Loucy (cell line): ENCODE measurements around the gene ZNF766.

ENCODE experiments used
- H2AFZ ChIP-seq: fragments of 200-600 bp; sonication (generic); 2 replicates; pipeline ENCODE4 v1.6.0; 2016; ENCODE audit warnings: antibody characterized with exemption, mild to moderate bottlenecking, low read length, moderate library complexity
- H3F3A ChIP-seq: fragments of 200-600 bp; 2 replicates; pipeline ENCODE4 v1.6.0; 2016; ENCODE audit warnings: antibody characterized with exemption, low read depth, mild to moderate bottlenecking
- H3K27me3 ChIP-seq: fragments of 200-600 bp; sonication (generic); 2 replicates; pipeline ENCODE4 v1.6.1; 2014; ENCODE audit warnings: low read length, mild to moderate bottlenecking; ENCODE audit not compliant: insufficient read depth, poor library complexity, severe bottlenecking
- H3K36me3 ChIP-seq: fragments of 200-600 bp; sonication (generic); 2 replicates; pipeline ENCODE4 v1.6.1; 2016; ENCODE audit warnings: low read length; ENCODE audit not compliant: insufficient read depth
- H3K4me1 ChIP-seq: fragments of 200-600 bp; sonication (generic); 2 replicates; pipeline ENCODE4 v1.5.1; 2014; ENCODE audit warnings: low read length, mild to moderate bottlenecking; ENCODE audit not compliant: insufficient read depth, poor library complexity, severe bottlenecking
- H3K4me2 ChIP-seq: fragments of 200-600 bp; sonication (generic); 2 replicates; pipeline ENCODE4 v1.6.0; 2014; ENCODE audit warnings: antibody characterized with exemption, low read length, low read depth, mild to moderate bottlenecking; ENCODE audit not compliant: poor library complexity, severe bottlenecking
- H3K4me3 ChIP-seq: fragments of 200-600 bp; sonication (generic); 2 replicates; pipeline ENCODE4 v1.5.1; 2014; ENCODE audit warnings: low read length, mild to moderate bottlenecking, mixed read lengths; ENCODE audit not compliant: poor library complexity, severe bottlenecking
- H3K79me2 ChIP-seq: fragments of 200-600 bp; sonication (generic); 2 replicates; pipeline ENCODE4 v1.6.1; 2014; ENCODE audit warnings: low read length; ENCODE audit not compliant: insufficient read depth
- H3K9ac ChIP-seq: fragments of 200-600 bp; sonication (generic); 2 replicates; pipeline ENCODE4 v1.6.0; 2014; ENCODE audit warnings: mild to moderate bottlenecking, low read depth, low read length, moderate library complexity; ENCODE audit not compliant: poor library complexity, severe bottlenecking
- H3K9me2 ChIP-seq: fragments of 200-600 bp; sonication (generic); replicated peaks from 2 replicates; pipeline ENCODE4 v1.6.1; 2016; ENCODE audit warnings: low read depth, low read length, mixed read lengths
- H3K9me3 ChIP-seq: fragments of 200-600 bp; sonication (generic); 2 replicates; pipeline ENCODE4 v1.6.1; 2014; ENCODE audit warnings: mild to moderate bottlenecking, antibody characterized with exemption, low read length, low read depth; ENCODE audit not compliant: insufficient read depth
- H4K20me1 ChIP-seq: fragments of 200-600 bp; sonication (generic); 2 replicates; pipeline ENCODE4 v1.6.0; 2014; ENCODE audit warnings: antibody characterized with exemption, low read length, mild to moderate bottlenecking; ENCODE audit not compliant: insufficient read depth, poor library complexity, severe bottlenecking
- CTCF ChIP-seq: fragments of 200-600 bp; sonication (generic); conservative IDR thresholded peaks from 2 replicates; pipeline ENCODE4 v1.5.1; 2014; ENCODE audit warnings: mild to moderate bottlenecking, antibody characterized with exemption, low read length
- EZH2phosphoT487 ChIP-seq: fragments of 200-600 bp; IDR thresholded peaks from 2 replicates; pipeline ENCODE4 v1.6.1; 2018; ENCODE audit warnings: antibody characterized with exemption, mild to moderate bottlenecking, moderate library complexity, borderline replicate concordance

Gene ZNF766

GRCh38 chr19:52296400-52296772 is 27.0 kb downstream of the ZNF766 start:
- 0 out of 2 replicates have a peak, but pooled peaks cover 5% of the 10 kb centered on the region for H3F3A ChIP-seq
- peaks cover 22% of the 10 kb centered on the region; the same call in 1 of the 2 replicates for H3K36me3 ChIP-seq
- H3K9me3 ChIP-seq = no peaks in the 10 kb centered on the region
- peak overlapping the region; percentile 96 for H2AFZ ChIP-seq
- H3K79me2 ChIP-seq = peaks cover 37% of the 10 kb centered on the region
- no peaks in the 10 kb centered on the region for H3K27me3 ChIP-seq
- H3K4me1 ChIP-seq = peaks cover 15% of the 10 kb centered on the region
- peaks cover 23% of the 10 kb centered on the region for H4K20me1 ChIP-seq
- H3K9ac ChIP-seq = peak overlapping the region; percentile 66
- H3K9me2 ChIP-seq = no peaks in the 10 kb centered on the region
- H3K4me3 ChIP-seq = peak overlapping the region; percentile 89
- H3K4me2 ChIP-seq = peak overlapping the region; percentile 90
- TF ChIP-seq CTCF (no peak), EZH2phosphoT487 (no peak)

- peaks cover 37% of the 10 kb centered on the region for H3K79me2 ChIP-seq
- peak within 1 kb of the TSS; percentile 100 for H2AFZ ChIP-seq
- peak within 1 kb of the TSS; percentile 96 for H3K9ac ChIP-seq
- TF ChIP-seq EZH2phosphoT487 = no peak
- peaks cover 15% of the 10 kb centered on the region for H3K4me1 ChIP-seq
- no peaks in the 10 kb centered on the region for H3K27me3 ChIP-seq
- H3K4me2 ChIP-seq = peak within 1 kb of the TSS; percentile 90
- peak within 1 kb of the TSS; percentile 99 for H3K4me3 ChIP-seq
- peaks cover 25% of the 10 kb centered on the region; the same call in 1 of the 2 replicates for H3K36me3 ChIP-seq
- no peaks in the 10 kb centered on the region for H3K9me3 ChIP-seq
- 0 out of 2 replicates have a peak, but pooled peaks cover 3% of the 10 kb centered on the region for H3F3A ChIP-seq
- no peaks in the 10 kb centered on the region for H3K9me2 ChIP-seq
- peaks cover 23% of the 10 kb centered on the region for H4K20me1 ChIP-seq
These were observed 27.6 kb downstream of the ZNF766 start, which contains the start of gene ZNF480 for GRCh38 chr19:52296773-52297600. ZNF480 (plus strand) TSS chr19:52297169; CDS start chr19:52300413, 3,244 bp downstream.

DNA sequence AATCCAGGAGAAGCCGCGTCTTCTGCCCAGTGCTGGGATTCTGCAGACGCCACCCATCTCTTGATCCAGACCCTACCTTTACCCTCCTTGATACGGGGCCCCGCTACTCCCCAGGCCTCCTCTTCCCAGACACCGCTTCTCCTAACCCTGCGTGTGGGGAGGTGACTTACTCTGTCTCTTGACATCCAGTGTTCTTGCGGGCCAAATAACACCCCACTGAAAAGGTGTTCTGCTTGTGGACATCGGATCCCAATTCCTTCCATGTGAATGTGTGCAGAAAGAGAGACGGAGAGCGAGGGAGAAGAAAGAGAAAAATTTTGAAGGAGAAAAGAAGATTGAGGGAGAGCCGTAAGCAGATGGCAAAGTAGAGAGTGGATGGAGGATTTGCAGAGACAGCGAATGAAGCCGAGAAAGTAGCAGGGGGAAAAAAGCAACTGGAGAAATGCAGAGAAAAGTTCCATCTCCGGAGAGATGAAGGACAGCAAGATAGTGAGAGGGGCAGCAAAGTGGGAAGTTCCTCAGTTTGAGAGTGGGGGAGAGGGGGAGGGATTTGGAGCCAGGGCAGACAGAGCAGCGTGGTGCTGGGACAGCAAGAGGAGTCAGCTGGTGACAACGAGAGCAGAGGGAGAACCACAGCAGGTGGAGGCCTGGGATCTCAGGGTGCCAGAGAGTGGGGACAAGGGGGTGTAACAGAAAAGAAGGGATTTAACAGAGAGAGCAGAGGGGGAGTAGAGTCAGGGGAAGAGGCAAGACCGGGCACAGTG is 28.4 kb downstream of the ZNF766 start:
- Histone ChIP-seq H3K79me2 (peaks cover 37% of the 10 kb centered on the region), H3K4me3 (peak overlapping the region; percentile 99), H4K20me1 (peaks cover 16% of the 10 kb centered on the region), H3F3A (no peaks in the 10 kb centered on the region), H3K27me3 (no peaks in the 10 kb centered on the region), H3K9me3 (no peaks in the 10 kb centered on the region), H3K4me2 (peak overlapping the region; percentile 81), H2AFZ (peak overlapping the region; percentile 100), H3K36me3 (peaks cover 28% of the 10 kb centered on the region; the same call in 1 of the 2 replicates), H3K4me1 (peaks cover 15% of the 10 kb centered on the region), H3K9me2 (no peaks in the 10 kb centered on the region), H3K9ac (peak overlapping the region; percentile 96)
- no peak for TF ChIP-seq CTCF
- no peak for TF ChIP-seq EZH2phosphoT487
